ENCODE data around the gene MINDY3. TPM values are rescaled to one million over a fixed set of nuclear protein-coding genes. Genes with fewer than 3 reads are reported as not detected.

MINDY3 gene
- total and polyA plus RNA-seq, 7 donors = 15.0 to 39.2 (median 23.8) TPM

- 83 to 95% methylated on average over 7 of the region's 7 CpGs for WGBS, 2 donors
- DNase-seq = no peak
- Histone ChIP-seq H3K9me3 (no peaks in the 10 kb centered on the region), H3K4me3 (no peak overlapping the region), H3K27ac (no peak overlapping the region), H3K36me3 (no peaks in the 10 kb centered on the region), H3K27me3 (peaks cover 0 to 20% (median 0%) of the 10 kb centered on the region in 3 donors), H3K4me1 (peaks cover 0 to 7% (median 3%) of the 10 kb centered on the region in 4 donors)
- TF ChIP-seq POLR2A (IDR thresholded peaks at IDR 0.05) (no peak), CTCF (IDR thresholded peaks at IDR 0.05) (no peak), EP300 (IDR thresholded peaks at IDR 0.05) (no peak), POLR2AphosphoS5 (IDR thresholded peaks at IDR 0.05) (no peak)
- intact Hi-C loops (cut with DNase I) = no loop called here
These were observed 5.0 kb upstream of the MINDY3 start for GRCh38 chr10:15865304-15865703.

GRCh38 chr10:15864419-15864818, 4.1 kb upstream of the MINDY3 start:
- TF ChIP-seq POLR2A (IDR thresholded peaks at IDR 0.05) (no peak), CTCF (IDR thresholded peaks at IDR 0.05) (no peak), EP300 (IDR thresholded peaks at IDR 0.05) (no peak), POLR2AphosphoS5 (IDR thresholded peaks at IDR 0.05) (no peak)
- Histone ChIP-seq H3K27me3 (peaks cover 0 to 17% (median 0%) of the 10 kb centered on the region in 3 donors), H3K4me3 (no peak overlapping the region), H3K36me3 (no peaks in the 10 kb centered on the region), H3K9me3 (no peaks in the 10 kb centered on the region), H3K4me1 (peaks cover 0 to 8% (median 3%) of the 10 kb centered on the region in 4 donors), H3K27ac (no peak overlapping the region)
- 82 to 92% methylated on average over 2 of the region's 2 CpGs for WGBS, 2 donors
- intact Hi-C loops (cut with DNase I) = no loop called here
- DNase-seq = no peak

DNA sequence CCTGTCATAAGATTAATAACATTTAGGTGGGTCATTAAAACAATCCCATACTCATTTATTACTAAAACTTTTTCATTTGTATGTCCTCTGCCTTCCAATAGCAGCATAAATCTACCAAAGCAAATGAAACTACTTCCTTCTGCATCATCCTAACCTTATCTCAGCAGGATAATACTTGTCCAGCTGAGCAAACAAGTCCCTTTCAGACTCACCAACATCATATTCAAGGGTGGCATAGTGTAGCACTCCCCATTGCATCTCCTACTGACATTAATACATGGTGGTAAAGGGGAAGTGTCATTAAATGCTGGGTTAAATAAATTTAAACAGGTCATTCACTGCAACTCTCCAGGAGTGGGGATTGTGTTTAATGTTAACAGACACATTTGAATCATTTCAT, 3.4 kb upstream of the MINDY3 start:
- intact Hi-C loops (cut with DNase I) = no loop called here

DNA sequence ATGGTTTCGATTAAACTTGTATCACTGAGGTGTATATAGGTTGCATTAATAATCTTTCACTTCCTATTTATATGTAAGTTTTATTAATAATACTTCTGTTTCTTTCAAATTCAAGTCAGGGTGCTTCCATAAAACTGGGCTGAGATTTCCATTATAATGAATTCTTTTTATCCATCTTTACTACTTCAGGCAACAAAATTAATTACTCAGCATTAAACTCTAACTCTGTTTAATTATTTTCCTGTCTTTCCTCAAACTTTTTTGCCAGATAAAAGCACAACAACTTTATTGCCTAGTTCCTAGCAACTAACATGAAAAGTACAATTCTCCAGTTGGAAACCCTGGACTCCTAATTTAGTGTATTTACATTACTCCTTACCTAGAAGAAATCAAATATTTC, 3.0 kb upstream of the MINDY3 start:
- no peak for DNase-seq
- TF ChIP-seq CTCF (IDR thresholded peaks at IDR 0.05) = no peak
- TF ChIP-seq POLR2AphosphoS5 (IDR thresholded peaks at IDR 0.05) = no peak
- no peak for TF ChIP-seq EP300 (IDR thresholded peaks at IDR 0.05)
- TF ChIP-seq POLR2A (IDR thresholded peaks at IDR 0.05) = no peak
- H3K9me3 ChIP-seq = no peaks in the 10 kb centered on the region
- H3K4me1 ChIP-seq = peaks cover 0 to 19% (median 14%) of the 10 kb centered on the region in 4 donors
- 93 to 97% methylated on average over 1 of the region's 1 CpG for WGBS, 2 donors
- H3K4me3 ChIP-seq = no peak overlapping the region
- no peaks in the 10 kb centered on the region for H3K36me3 ChIP-seq
- H3K27ac ChIP-seq = no peak overlapping the region
- intact Hi-C loops (cut with DNase I) = no loop called here
- H3K27me3 ChIP-seq = peaks cover 0 to 11% (median 0%) of the 10 kb centered on the region in 3 donors

More for the DNA sequence above, 3.4 kb upstream of the MINDY3 start:
- no peak overlapping the region for H3K4me3 ChIP-seq
- peaks cover 0 to 15% (median 0%) of the 10 kb centered on the region in 3 donors for H3K27me3 ChIP-seq
- H3K9me3 ChIP-seq = no peaks in the 10 kb centered on the region
- no peak overlapping the region for H3K27ac ChIP-seq
- peaks cover 0 to 15% (median 10%) of the 10 kb centered on the region in 4 donors for H3K4me1 ChIP-seq
- DNase-seq = no peak
- no peak for TF ChIP-seq CTCF (IDR thresholded peaks at IDR 0.05)
- TF ChIP-seq EP300 (IDR thresholded peaks at IDR 0.05) = no peak
- no peak for TF ChIP-seq POLR2A (IDR thresholded peaks at IDR 0.05)
- no peak for TF ChIP-seq POLR2AphosphoS5 (IDR thresholded peaks at IDR 0.05)
- H3K36me3 ChIP-seq = no peaks in the 10 kb centered on the region

DNA sequence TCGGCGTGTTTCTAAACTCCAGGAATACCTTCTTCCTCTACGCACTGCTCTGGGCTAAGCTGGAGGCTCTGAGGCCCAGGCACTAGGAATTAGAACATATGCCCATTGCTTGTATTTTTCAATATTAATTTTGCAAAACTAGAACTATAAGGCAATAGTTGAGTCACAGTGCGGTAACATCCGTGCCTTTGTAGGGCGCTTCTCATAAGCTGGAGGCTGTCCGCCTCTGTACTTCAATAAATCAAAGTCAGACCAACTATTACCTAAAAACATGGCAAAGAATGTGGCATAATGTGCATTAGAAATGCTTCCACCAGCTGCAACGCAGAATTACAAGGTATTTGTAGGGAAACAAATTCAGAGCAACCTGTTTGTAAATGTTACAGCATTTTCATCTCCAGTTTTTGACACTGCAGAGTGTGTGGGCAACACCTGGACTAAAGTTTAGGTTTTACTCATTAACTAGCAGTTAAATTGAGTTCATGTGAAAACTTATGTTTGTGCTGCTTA, 440 bp upstream of the MINDY3 start:
- 56 to 73% methylated on average over 8 of the region's 8 CpGs for WGBS, 2 donors
- intact Hi-C loops (cut with DNase I) = no loop called here
- TF ChIP-seq EP300 (IDR thresholded peaks at IDR 0.05) (no peak), CTCF (IDR thresholded peaks at IDR 0.05) (no peak)
- H3K4me3 ChIP-seq = peak overlapping the region; percentile 67 to 93 (median 80)
- H3K9me3 ChIP-seq = no peaks in the 10 kb centered on the region
- no peak for DNase-seq
- H3K27ac ChIP-seq = peak overlapping the region; percentile 74 to 83 (median 75)
- no peaks in the 10 kb centered on the region for H3K27me3 ChIP-seq
- no peaks in the 10 kb centered on the region for H3K36me3 ChIP-seq
- peaks cover 0 to 38% (median 24%) of the 10 kb centered on the region in 4 donors for H3K4me1 ChIP-seq
